GM18867 (cell line): Measurements from ENCODE around the gene KLHDC1.
"Not testable (repeated sequence)": the region's sequence is repeated elsewhere in the genome, so short reads cannot be mapped to it uniquely, and the experiment has no call there.

Source experiments
- ATAC-seq: cut with Tn5 transposase; IDR thresholded peaks from one replicate; pipeline ENCODE4 v1.9.1; 2021; ENCODE audit warnings: mild to moderate bottlenecking, moderate library complexity; ENCODE audit not compliant: unreplicated experiment

KLHDC1 gene

DNA sequence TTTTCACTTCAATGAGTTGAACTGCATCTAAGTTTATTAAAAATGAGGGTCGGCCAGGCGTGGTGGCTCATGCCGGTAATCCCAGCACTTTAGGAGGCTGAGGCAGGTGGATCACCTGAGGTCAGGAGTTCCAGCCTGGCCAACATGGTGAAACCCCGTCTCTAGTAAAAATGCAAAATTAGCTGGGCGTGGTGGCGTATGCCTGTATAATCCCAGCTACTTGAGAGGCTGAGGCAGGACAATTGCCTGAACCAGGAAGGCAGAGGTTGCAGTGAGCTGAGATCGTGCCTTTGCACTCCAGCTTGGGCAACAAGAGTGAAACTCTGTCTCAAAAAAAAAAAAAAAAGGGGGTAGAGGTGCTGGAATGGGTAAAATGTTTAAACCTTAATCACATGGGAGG lies 88.1 kb downstream of the KLHDC1 start:
- not testable (repeated sequence) for ATAC-seq

DNA sequence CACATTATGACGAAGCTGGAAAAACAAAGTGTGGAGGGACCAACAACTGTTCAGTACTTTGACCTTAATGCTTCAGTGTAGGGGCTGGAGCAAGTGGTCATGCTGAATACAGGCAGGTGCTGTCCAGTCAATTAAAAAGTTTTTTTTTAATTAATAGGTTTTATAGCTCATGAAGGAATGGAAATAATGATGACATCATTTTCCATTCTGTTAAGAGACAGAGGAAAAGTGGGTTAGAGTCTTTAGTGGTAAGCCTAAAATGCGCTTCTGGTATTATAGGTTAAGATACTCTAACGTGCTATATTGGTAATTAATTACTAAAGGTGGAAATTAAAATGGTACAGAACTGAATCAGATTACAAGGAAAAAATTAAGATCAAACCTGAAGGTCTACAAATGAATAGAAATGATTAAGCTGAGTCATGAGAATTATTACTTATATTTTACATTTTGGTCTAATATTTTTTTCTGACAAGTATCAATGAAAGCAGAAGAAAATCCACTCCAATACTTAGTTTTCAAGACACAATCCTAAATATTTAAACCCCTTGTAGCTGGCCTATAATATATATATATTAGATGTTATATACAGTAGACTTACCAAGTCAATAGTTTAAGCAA lies 90.6 kb downstream of the KLHDC1 start:
- ATAC-seq, result no peak

DNA sequence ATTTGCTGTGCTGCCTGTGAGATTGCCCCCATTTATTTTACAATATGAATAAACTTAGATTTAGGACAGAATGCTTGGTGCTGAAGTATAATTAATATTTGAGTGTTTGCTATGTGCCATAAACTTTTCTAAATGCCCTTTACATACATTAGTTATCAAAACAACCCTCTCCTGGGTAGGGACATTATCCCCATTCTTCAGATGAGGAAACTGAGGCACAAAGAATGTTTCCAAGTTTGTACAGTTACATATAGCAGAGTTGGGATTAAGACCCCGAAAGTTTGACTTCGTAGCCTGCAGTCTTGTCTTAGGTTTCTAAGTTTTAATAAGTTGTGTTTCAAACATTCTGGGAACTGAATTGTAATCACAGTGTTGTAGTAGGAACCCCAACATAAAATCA lies 93.4 kb downstream of the KLHDC1 start:
- ATAC-seq, result no peak

DNA sequence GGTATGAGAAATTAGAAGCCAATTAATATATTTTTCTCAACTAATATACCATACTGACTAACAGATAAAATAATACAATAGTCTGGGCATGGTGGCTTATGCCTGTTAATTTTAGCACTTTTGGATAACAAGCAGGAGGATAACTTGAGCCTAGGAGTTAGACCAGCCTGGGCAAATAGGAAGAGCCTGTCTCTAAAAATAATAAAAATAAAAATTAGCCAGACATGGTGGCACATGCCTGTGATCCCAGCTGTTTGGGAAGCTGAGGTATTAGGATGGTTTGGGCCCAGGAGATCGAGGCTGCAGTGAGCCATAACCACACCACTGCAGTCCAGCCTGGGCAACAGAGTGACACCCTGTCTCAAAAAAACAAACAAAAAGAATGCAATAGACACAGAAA lies 99.7 kb downstream of the KLHDC1 start:
- ATAC-seq, result no peak

DNA sequence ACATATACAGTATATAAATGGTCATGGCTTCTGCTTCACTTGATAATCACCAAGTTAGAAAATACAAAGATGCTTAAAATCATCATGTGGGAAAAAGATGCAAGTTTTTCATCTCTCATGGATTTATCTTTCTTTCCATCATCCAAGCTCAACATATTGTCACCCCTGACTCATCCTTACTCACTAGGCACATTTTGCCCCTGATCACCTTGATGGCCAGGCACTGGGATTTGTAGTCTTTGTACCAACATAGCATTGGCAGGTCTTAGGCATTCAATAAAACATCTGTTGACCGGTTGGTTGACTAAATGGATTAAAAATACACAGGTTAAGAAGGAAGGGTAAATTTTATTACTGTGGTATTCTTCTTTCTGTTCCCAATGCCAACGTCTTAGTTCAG lies 103.1 kb downstream of the KLHDC1 start:
- ATAC-seq, result no peak
